OCI-LY3 (cell line): Measurements from ENCODE around the gene ADAMTS10.

Experiments used
- CTCF ChIP-seq: fragments of 200-600, 300-600 bp; sonication (generic); IDR thresholded peaks from 2 replicates; pipeline ENCODE4 v1.5.1; 2014; ENCODE audit warnings: antibody characterized with exemption, low read length, low read depth
- EZH2phosphoT487 ChIP-seq: fragments of 200-600 bp; shearing (Covaris generic); IDR thresholded peaks from 2 replicates; pipeline ENCODE4 v1.6.1; 2018; ENCODE audit warnings: antibody characterized with exemption, mixed run types, low read depth

GRCh38 chr19:8558325-8558724 lies 52.2 kb downstream of the ADAMTS10 start:
- TF ChIP-seq CTCF (no peak), EZH2phosphoT487 (no peak)
